ENCODE data around the gene CDC20. TPM values are rescaled to one million over a fixed set of nuclear protein-coding genes. Genes with fewer than 3 reads are reported as not detected.

CDC20 gene
- total RNA-seq, 1 experiment from 2014 or later = 349 TPM

GRCh38 chr1:43404353-43404752 is 45.6 kb downstream of the CDC20 start:
- DNase-seq = no peak
- peaks cover 43% of the 10 kb centered on the region for H3K36me3 ChIP-seq (ENCODE audit: low read depth, low read length)
- H3K9me3 ChIP-seq (ENCODE audit: low read length) = no peaks in the 10 kb centered on the region
- POLR2A ChIA-PET (ENCODE audit: unreplicated experiment) = no interaction called here
- H3K4me3 ChIP-seq (ENCODE audit: low read length) = no peak overlapping the region
- no peaks in the 10 kb centered on the region for H3K9me2 ChIP-seq (replicated peaks; ENCODE audit: low read length)
- CTCF ChIA-PET = no interaction called here
- H3K79me2 ChIP-seq (ENCODE audit: low read length) = no peaks in the 10 kb centered on the region
- H3F3A ChIP-seq (ENCODE audit: low read length, unreplicated experiment) = no peaks in the 10 kb centered on the region
- BruUV-seq (replicated peaks) = no TSS peak
- no peak overlapping the region for H3K9ac ChIP-seq (ENCODE audit: low read length)
- H2AFZ ChIP-seq (ENCODE audit: low read length) = no peak overlapping the region
- ATAC-seq = no peak
- H3K4me1 ChIP-seq (ENCODE audit: insufficient read depth, low read length) = no peaks in the 10 kb centered on the region
- intact Hi-C loops (cut with micrococcal nuclease) = no loop called here
- no peak overlapping the region for H3K27ac ChIP-seq (ENCODE audit: low read length)
- no peaks in the 10 kb centered on the region for H3K27me3 ChIP-seq (ENCODE audit: low read length)
- no peak overlapping the region for H3K4me2 ChIP-seq (ENCODE audit: low read length)
- H4K20me1 ChIP-seq (ENCODE audit: low read length) = no peaks in the 10 kb centered on the region
- TF ChIP-seq CTCF (conservative IDR thresholded peaks at IDR 0.05; ENCODE audit: low read depth, low read length) (no peak), EZH2 (IDR thresholded peaks at IDR 0.05; ENCODE audit: low read length, unreplicated experiment) (no peak), EZH2phosphoT487 (IDR thresholded peaks at IDR 0.05; ENCODE audit: borderline replicate concordance, low read length) (no peak)

- Histone ChIP-seq H2AFZ (ENCODE audit: low read length) (no peak overlapping the region), H3K9me2 (replicated peaks; ENCODE audit: low read length) (no peaks in the 10 kb centered on the region), H3K4me2 (ENCODE audit: low read length) (no peak overlapping the region), H3F3A (ENCODE audit: low read length, unreplicated experiment) (no peaks in the 10 kb centered on the region), H3K79me2 (ENCODE audit: low read length) (no peaks in the 10 kb centered on the region), H3K27me3 (ENCODE audit: low read length) (no peaks in the 10 kb centered on the region), H3K4me3 (ENCODE audit: low read length) (no peak overlapping the region), H3K36me3 (ENCODE audit: low read depth, low read length) (peaks cover 49% of the 10 kb centered on the region), H4K20me1 (ENCODE audit: low read length) (no peaks in the 10 kb centered on the region), H3K9me3 (ENCODE audit: low read length) (no peaks in the 10 kb centered on the region), H3K27ac (ENCODE audit: low read length) (no peak overlapping the region), H3K4me1 (ENCODE audit: insufficient read depth, low read length) (no peaks in the 10 kb centered on the region), H3K9ac (ENCODE audit: low read length) (no peak overlapping the region)
- BruUV-seq (replicated peaks) = no TSS peak
- no peak for TF ChIP-seq CTCF (conservative IDR thresholded peaks at IDR 0.05; ENCODE audit: low read depth, low read length)
- TF ChIP-seq EZH2phosphoT487 (IDR thresholded peaks at IDR 0.05; ENCODE audit: borderline replicate concordance, low read length) = no peak
- TF ChIP-seq EZH2 (IDR thresholded peaks at IDR 0.05; ENCODE audit: low read length, unreplicated experiment) = no peak
- ChIA-PET POLR2A (ENCODE audit: unreplicated experiment) (no interaction called here), CTCF (no interaction called here)
- intact Hi-C loops (cut with micrococcal nuclease) = no loop called here
- ATAC-seq (no peak), DNase-seq (no peak)
These were observed 46.6 kb downstream of the CDC20 start for GRCh38 chr1:43405219-43405875.

GRCh38 chr1:43405876-43406234 is 47.1 kb downstream of the CDC20 start:
- Histone ChIP-seq H3K4me1 (ENCODE audit: insufficient read depth, low read length) (no peaks in the 10 kb centered on the region), H3K4me3 (ENCODE audit: low read length) (no peak overlapping the region), H3K27me3 (ENCODE audit: low read length) (no peaks in the 10 kb centered on the region), H4K20me1 (ENCODE audit: low read length) (no peaks in the 10 kb centered on the region), H3F3A (ENCODE audit: low read length, unreplicated experiment) (no peaks in the 10 kb centered on the region), H3K9me2 (replicated peaks; ENCODE audit: low read length) (no peaks in the 10 kb centered on the region), H3K36me3 (ENCODE audit: low read depth, low read length) (peaks cover 49% of the 10 kb centered on the region), H3K4me2 (ENCODE audit: low read length) (no peak overlapping the region), H3K9me3 (ENCODE audit: low read length) (no peaks in the 10 kb centered on the region), H2AFZ (ENCODE audit: low read length) (no peak overlapping the region), H3K9ac (ENCODE audit: low read length) (no peak overlapping the region), H3K27ac (ENCODE audit: low read length) (no peak overlapping the region), H3K79me2 (ENCODE audit: low read length) (no peaks in the 10 kb centered on the region)
- ChIA-PET CTCF (no interaction called here), POLR2A (ENCODE audit: unreplicated experiment) (no interaction called here)
- intact Hi-C loops (cut with micrococcal nuclease) = no loop called here
- DNase-seq (no peak), ATAC-seq (no peak)
- no peak for TF ChIP-seq CTCF (conservative IDR thresholded peaks at IDR 0.05; ENCODE audit: low read depth, low read length)
- TF ChIP-seq EZH2phosphoT487 (IDR thresholded peaks at IDR 0.05; ENCODE audit: borderline replicate concordance, low read length) = no peak
- no peak for TF ChIP-seq EZH2 (IDR thresholded peaks at IDR 0.05; ENCODE audit: low read length, unreplicated experiment)
- no TSS peak for BruUV-seq (replicated peaks)
